NCI-H510A treated with DMSO at 0.1 percent for 48 hours (cell line): ENCODE results near the gene AP1G2.

ENCODE experiments used
- DNase-seq: peaks from one replicate; lab custom pipeline; 2025; lab: John Stamatoyannopoulos, UW

AP1G2 gene

DNA sequence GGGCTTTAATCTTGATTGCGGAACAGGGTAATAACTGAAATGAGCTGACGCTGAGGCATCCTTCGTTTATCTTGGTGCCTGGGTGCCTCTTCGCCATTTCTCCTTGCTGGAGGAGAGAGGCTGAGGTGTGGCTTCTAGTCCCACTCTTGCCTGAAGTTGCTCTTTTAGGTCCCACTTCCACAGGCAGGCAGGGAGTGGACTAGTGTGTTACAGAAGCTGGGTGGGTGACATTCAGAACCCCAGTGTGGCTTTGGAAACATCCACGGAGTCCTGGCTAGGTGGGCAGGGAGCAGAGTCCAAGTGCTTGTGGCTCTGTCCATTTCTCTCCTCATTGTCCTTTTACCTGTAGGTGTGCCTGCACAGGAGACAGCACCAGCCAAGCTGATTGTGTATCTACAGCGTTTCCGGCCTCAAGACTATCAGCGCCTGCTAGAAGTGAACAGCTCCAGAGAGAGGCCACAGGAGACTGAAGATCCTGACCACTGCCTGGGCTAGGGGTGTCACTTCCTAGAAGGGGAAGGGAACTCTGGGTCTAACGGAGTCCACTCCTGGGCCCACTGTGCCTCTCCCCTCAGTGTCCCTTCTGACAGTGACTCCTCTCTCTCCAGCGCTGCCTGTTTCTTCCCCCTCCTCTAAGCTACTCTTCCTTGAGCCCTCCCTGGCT, 9.1 kb downstream of the AP1G2 start:
- DNase-seq = no peak

GRCh38 chr14:23557946-23558345, 9.6 kb downstream of the AP1G2 start:
- no peak for DNase-seq

- DNase-seq = no peak
Observed at GRCh38 chr14:23557521-23557920, 10.1 kb downstream of the AP1G2 start.

GRCh38 chr14:23556700-23557440, 10.7 kb downstream of the AP1G2 start:
- no peak for DNase-seq

DNA sequence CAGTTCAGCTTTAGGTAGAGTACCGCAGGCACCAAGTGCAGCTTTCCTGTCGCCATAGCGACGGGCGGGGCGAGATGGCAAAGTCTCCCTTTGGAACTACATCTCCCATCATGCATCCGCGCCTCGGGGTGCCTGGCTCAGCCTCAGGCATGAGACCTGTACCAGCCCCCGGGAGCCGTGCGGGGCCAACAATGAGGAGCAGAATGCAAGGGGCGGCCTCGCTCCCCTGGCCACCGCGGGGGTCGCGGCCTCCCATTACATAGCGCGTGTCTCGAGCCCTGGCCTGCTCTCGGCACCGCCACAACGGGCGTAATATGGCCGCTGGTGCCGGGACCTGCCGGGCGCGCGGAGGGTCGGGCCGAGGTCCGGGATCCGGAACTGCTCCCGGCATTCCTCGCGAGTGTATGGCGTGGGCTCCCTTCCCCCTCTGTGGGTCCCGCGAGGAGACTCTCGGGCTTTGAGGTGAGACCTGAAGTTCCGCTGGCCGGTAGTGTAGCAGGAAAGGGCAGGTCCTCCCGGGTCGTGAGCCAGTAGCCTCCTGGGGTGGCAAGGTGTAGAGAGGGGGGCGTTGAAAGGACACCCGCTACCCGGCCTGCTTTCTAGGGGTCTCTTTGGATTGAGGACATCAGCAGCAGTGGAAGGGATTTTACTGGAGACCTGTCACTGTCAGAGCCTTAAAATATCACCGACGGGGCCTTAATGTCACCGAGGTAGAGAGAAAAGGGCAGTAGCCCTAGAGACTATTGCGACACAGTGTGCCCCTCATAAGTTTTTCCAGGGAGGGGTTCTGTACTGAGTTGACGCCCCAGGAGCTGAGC, 11.5 kb downstream of the AP1G2 start, which contains the start of gene THTPA:
TSS of gene THTPA (plus strand) at position 390 of the 818 bp plus-strand sequence. CDS start 487 bp downstream, outside the sequence.
- peak; percentile 77 for DNase-seq

GRCh38 chr14:23555533-23555881, 12.1 kb downstream of the AP1G2 start:
- peak; percentile 67 for DNase-seq

- DNase-seq = peak; percentile 82
Observed at GRCh38 chr14:23551266-23552028, 16.1 kb downstream of the AP1G2 start, which contains the start of gene ZFHX2. Gene ZFHX2, minus strand, starts transcription at chr14:23551765. Its CDS starts 16,440 bp downstream, at chr14:23535325.

GRCh38 chr14:23550812-23551265, 16.8 kb downstream of the AP1G2 start:
- peak; percentile 49 for DNase-seq

DNA sequence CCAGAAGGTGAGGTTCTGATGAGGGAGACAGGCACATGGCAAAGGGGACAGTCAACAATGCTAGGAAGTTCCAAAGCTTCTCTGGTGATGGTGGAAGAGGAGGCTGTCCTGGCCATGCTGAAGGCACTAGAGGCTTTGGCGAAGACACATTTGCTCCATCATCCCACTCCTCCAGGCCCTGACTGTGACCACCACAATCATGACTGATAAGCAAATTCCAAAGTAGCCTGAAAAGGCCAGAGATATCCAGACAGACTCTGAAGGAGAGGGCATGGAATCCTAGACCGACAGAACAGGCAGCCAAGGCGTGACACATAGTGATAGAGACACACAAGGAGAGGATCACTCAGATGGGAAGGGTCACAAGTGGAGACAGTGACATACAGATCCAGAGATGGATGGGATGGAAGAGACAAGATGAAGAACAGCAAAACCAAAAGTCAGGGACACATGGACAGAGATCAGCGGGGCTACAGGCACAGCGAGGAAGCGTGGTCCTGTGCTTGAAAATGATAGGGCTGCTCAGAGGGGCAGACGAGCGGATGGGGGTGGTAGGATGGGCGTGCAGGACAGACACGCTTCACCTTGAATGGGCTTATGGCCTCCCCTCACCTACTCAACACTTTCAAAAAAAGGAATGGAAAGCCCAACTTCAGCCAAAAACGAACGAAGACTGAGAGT, 17.3 kb downstream of the AP1G2 start:
- DNase-seq = no peak

GRCh38 chr14:23548351-23549318, 19.0 kb downstream of the AP1G2 start:
- DNase-seq = no peak

DNA sequence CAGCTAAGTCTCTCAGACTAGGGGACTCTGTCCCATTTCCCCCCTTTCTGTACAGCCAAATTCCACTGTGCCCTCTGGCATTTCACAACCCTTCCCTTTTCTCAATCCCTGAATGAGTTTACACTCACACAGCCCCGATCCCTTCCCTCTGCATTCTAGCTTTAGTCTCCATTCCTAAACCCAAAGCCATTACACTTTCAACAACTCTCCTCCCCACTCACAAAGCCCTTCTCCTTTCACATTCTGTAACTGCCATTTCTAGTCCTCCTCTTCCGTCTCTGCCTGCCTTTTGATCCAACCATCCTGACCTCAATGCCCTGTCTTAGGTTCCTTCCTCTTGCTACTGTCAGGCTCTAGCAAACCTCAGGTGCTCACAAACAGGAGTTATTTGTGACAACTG, 19.7 kb downstream of the AP1G2 start:
- no peak for DNase-seq

- DNase-seq = no peak
Observed at GRCh38 chr14:23546450-23547035, 21.0 kb downstream of the AP1G2 start.

DNA sequence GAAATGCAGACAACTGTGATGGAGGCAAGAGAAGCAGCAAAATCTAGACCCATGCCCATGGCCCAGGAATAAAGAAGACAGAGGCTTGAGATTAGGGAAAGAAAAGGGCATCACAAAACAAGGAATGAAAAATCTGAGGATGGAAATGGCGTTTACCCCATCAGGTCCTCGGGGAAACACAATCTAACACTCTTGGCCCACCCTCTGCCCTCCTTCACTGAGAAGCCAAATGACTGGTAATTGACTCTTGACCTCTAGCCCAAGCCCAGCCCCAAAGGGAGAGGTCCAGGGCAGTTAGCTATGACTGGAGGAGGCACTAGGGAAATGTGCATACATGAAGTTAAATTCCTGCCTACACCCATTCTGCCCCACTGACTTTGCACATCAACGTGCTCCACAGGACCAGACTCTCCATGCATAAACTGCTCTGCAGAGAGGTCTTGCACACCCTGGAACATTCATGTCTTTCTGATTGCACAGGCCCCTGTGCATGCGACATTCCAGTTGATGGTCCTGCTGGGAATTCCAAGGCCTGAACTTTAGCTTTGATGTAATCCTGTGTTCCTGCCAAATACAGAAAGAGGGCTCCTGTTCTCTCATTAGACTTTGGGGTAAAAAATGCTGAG, 21.7 kb downstream of the AP1G2 start:
- DNase-seq = no peak

DNA sequence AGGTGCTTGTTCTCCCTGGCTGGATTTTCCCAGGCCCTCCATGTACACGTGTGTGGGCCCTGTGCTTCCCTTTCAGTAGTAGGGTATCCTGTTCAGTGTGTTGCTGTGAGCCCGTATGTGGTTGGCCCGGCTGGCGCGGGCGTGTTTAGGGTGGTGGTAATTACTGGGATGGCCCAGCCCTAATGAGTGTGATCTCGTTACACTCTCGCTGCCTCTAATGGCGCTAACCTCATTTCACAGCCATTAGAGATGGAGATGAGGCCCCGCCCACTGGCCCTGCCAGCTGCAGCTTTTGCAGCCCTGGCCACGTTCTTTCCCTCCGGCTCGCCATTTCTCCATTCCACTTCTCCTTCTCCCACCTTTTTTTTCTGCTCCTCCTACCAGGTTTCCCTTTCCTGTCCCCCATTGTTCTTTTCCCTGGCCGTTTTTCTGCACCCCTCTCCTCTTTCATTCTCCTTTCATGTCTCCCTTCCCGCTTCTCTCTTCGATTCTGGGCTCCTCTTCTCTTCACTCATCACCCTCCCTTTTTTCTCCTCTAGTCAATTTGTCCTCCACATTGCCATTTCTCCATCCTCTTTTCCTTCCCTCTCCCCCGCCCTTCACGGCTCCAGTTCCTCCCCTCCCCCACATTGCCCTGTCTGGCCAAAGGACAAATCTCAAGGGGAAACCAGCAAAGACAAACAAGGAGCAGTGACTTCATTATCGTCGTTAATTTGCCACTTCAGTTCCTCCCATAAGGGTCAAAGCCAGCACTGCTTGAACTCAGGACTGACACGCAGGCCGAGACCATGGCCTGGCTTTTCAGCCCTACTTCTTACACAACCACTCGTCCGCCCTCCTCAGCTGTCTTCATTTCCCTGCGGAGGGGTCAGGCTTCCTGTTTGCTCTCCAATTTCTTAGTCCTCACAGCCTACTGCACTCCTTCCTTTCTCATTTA, 22.8 kb downstream of the AP1G2 start:
- peak; percentile 61 for DNase-seq

DNA sequence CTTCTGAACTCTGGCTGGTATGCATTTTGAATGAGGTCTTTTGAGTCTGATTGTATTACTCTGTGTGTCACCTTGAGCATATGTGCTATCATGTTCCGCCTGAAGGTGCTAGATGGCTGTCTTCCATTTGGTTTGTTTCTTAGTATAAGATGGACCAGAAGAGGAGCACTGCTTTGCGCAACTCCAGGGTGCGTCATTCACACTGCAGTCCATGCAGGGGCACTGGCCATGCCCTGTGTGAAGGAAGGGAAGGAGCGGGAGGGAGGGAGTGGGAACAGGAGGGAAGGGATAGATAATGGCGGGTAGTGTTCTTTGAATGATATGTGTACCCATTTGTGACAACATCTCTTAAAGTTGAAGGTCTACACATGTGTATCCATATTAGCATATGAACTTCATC, 24.2 kb downstream of the AP1G2 start:
- no peak for DNase-seq

GRCh38 chr14:23542261-23542660, 25.3 kb downstream of the AP1G2 start:
- no peak for DNase-seq

DNA sequence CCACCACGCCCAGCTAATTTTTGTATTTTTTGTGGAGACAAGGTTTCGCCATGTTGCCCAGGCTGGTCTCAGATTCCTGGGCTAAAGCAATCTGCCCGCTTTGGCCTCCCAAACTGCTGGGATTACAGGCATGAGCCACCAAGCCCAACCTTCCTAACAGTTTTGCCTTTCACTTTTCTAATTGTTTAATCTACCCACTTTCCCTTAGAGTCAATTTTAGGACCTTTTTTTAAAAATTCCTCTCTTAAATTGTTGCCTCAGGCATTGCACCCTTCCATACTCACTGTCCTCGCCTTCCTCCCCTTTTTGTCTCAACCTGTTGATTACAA, 27.5 kb downstream of the AP1G2 start:
- DNase-seq = no peak
